ENCODE results near the gene USP8.

- TF ChIP-seq CTCF (IDR thresholded peaks at IDR 0.05) (no peak), POLR2A (IDR thresholded peaks at IDR 0.05) (no peak)
Observed at GRCh38 chr15:50471072-50471471, 46.9 kb downstream of the USP8 start.
